ENCODE measurements around the gene DCAF11. TPM values are rescaled to one million over a fixed set of nuclear protein-coding genes. Genes with fewer than 3 reads are reported as not detected.

Gene DCAF11
- total and polyA plus RNA-seq, 2 of the 8 experiments (the other 6 are each of a cell fraction or from before 2014, with no cell fraction given): 60.4 to 63.6 TPM

DNA sequence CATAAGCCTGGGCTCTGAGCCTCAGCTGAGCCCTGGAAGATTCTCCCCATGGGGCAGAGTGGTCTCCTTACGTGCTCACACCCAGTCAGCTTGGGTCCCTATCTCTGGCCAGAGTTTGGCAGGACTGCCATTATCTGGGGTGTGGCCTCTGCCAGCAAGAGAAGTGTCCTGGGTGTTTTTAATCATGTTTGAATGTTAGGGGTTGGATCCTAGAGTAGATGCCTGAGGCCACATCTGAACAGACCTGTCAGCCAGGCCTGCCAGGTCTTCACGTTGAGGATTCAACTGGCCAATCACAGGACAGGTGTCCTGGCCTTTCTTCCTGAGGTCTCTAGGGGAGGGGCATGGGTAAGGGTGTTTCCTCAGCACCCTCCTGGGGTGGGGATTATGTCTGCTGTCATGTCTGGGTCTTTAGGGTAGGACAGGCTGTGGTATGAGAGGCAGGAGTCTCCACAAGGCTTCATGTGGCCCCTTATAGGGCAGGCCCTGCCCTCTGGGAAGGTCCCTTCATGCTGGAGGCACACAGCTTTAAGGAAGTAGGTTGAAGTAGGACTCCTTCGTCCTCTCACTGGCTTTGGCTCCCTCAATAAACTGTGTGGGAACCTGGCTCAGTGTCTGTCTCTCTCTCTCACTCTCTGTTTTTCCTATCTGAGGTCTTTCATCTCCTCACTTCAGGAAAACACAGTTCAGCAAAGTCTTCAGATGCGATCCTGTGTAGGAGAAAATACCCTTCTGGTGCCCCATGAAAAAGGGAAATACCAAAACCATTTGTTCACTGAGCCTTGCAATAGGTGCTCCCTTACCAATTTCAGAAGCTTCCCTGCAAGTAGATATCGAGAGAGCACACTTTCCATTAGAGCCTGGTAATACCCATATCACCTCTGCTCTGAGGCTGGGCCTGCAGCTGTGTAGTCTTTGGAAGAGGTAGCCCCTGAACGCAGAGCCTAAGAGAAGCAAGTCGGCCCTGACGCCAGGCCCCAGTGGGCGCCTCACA lies 9.1 kb downstream of the DCAF11 start:
- Histone ChIP-seq H2BK20ac (ENCODE audit: low read length) (no peak overlapping the region), H3K36me3 (ENCODE audit: control insufficient read depth in 2 of 4, insufficient read depth in 4 of 4, low read length in 3 of 4) (peaks cover 7 to 28% (median 23%) of the 10 kb centered on the region in 4 experiments; a peak in 6 of 8 replicates), H2AK5ac (ENCODE audit: low read depth, low read length) (no peak overlapping the region), H4K91ac (replicated peaks; ENCODE audit: insufficient read length, low read length) (no peak overlapping the region), H3K79me2 (ENCODE audit: control insufficient read depth in 1 of 2, insufficient read depth in 2 of 2, low read length in 2 of 2) (no peaks in the 10 kb centered on the region), H3K79me1 (ENCODE audit: low read depth, low read length) (no peaks in the 10 kb centered on the region), H2AFZ (ENCODE audit: low read length) (no peak overlapping the region), H2BK12ac (ENCODE audit: low read depth, low read length) (no peak overlapping the region), H3K56ac (replicated peaks; ENCODE audit: insufficient read length, low read depth, low read length) (no peak overlapping the region), H3K23ac (ENCODE audit: insufficient read length) (no peak overlapping the region), H3K4me2 (ENCODE audit: insufficient read depth in 1 of 2, low read depth in 2 of 2, low read length in 2 of 2) (no peak overlapping the region), H3K27ac (ENCODE audit: low read depth, low read length) (no peak overlapping the region), H3K4ac (replicated peaks; ENCODE audit: insufficient read length, low read depth, low read length) (no peak overlapping the region), H3K9me3 (ENCODE audit: insufficient read depth in 2 of 2, low read depth in 1 of 2, low read length in 1 of 2) (no peaks in the 10 kb centered on the region), H3K18ac (ENCODE audit: extremely low read depth, low read length) (no peak overlapping the region), H2BK15ac (ENCODE audit: low read length) (no peak overlapping the region), H2BK120ac (replicated peaks; ENCODE audit: low read depth, low read length) (no peak overlapping the region), H3K27me3 (replicated peaks in 1 of 4; ENCODE audit: control insufficient read depth in 3 of 4, extremely low read depth in 1 of 4, insufficient read depth in 3 of 4, low read length in 3 of 4) (no peaks in the 10 kb centered on the region), H3K4me3 (ENCODE audit: extremely low read depth in 1 of 4, insufficient read depth in 2 of 4, low read depth in 3 of 4, low read length in 4 of 4) (no peak overlapping the region), H3K4me1 (replicated peaks in 1 of 4; ENCODE audit: control insufficient read depth in 3 of 4, insufficient read depth in 4 of 4, low read length in 3 of 4) (no peaks in the 10 kb centered on the region), H4K8ac (ENCODE audit: extremely low read depth, insufficient read depth, low read length) (no peak overlapping the region), H3K9ac (replicated peaks in 1 of 4; ENCODE audit: extremely low read depth in 1 of 4, low read depth in 3 of 4, low read length in 3 of 4) (no peak overlapping the region), H4K20me1 (replicated peaks in 1 of 2; ENCODE audit: control insufficient read depth in 1 of 2, insufficient read depth in 2 of 2, low read length in 2 of 2) (peaks cover 0 to 3% of the 10 kb centered on the region in 2 experiments), H4K5ac (ENCODE audit: insufficient read length, low read depth, low read length) (no peak overlapping the region), H3K23me2 (ENCODE audit: low read depth, low read length) (no peaks in the 10 kb centered on the region), H3K14ac (ENCODE audit: insufficient read length) (no peak overlapping the region), H2BK5ac (ENCODE audit: low read depth, low read length) (no peak overlapping the region)
- ChIA-PET POLR2A (ENCODE audit: partially characterized antibody) (interaction anchor here (0.6 to 11.1 kb wide), 9 partner anchors 7 to 83 kb away, joined by 3 to 96 read pairs (median 3); partner anchors contain the start of genes DCAF11, IRF9, NRL and PCK2), CTCF (ENCODE audit: partially characterized antibody) (interaction anchor here (0.7 to 1.5 kb wide), 2 partner anchors 16 to 43 kb away, joined by 3 read pairs; no protein-coding TSS in a partner anchor)
- no peak for DNase-seq (ENCODE audit: low read depth in 1 of 2, low spot score in 2 of 2)
- no peak for FAIRE-seq
- WGBS, 2 experiments (ENCODE audit: extremely low coverage in 1 of 2, insufficient coverage in 1 of 2, insufficient read length in 1 of 2, insufficient replicate concordance in 2 of 2, low coverage in 1 of 2, low lambda C conversion rate in 2 of 2, missing lambda C conversion rate in 1 of 2): 85% methylated on average over 9 of the region's 9 CpGs; no CpG with 5 or more reads in 1 of the 2 experiments
- TF ChIP-seq ZNF274 (IDR thresholded peaks at IDR 0.05; ENCODE audit: borderline replicate concordance, extremely low read depth, low read length) (no peak), SRF (IDR thresholded peaks at IDR 0.05; ENCODE audit: low read depth, low read length) (no peak), NRF1 (IDR thresholded peaks at IDR 0.05; ENCODE audit: low read depth, low read length) (no peak), POLR2AphosphoS5 (IDR thresholded peaks at IDR 0.05; ENCODE audit: low read depth, low read length) (no peak), SAP30 (IDR thresholded peaks at IDR 0.05; ENCODE audit: insufficient read depth, insufficient replicate concordance, low read length) (no peak), TAF7 (optimal IDR thresholded peaks at IDR 0.05; ENCODE audit: borderline replicate concordance, low read depth, low read length) (no peak)
- TF ChIP-seq, protein P1, sequence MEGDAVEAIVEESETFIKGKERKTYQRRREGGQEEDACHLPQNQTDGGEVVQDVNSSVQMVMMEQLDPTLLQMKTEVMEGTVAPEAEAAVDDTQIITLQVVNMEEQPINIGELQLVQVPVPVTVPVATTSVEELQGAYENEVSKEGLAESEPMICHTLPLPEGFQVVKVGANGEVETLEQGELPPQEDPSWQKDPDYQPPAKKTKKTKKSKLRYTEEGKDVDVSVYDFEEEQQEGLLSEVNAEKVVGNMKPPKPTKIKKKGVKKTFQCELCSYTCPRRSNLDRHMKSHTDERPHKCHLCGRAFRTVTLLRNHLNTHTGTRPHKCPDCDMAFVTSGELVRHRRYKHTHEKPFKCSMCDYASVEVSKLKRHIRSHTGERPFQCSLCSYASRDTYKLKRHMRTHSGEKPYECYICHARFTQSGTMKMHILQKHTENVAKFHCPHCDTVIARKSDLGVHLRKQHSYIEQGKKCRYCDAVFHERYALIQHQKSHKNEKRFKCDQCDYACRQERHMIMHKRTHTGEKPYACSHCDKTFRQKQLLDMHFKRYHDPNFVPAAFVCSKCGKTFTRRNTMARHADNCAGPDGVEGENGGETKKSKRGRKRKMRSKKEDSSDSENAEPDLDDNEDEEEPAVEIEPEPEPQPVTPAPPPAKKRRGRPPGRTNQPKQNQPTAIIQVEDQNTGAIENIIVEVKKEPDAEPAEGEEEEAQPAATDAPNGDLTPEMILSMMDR (IDR thresholded peaks at IDR 0.05; ENCODE audit: control extremely low read depth in 1 of 3, insufficient read depth in 1 of 3, low read depth in 1 of 3, low read length in 3 of 3): no peak

All from H1 (cell line).